HG02763 (cell line): Measurements from ENCODE around the gene STAG3.
A peak's percentile ranks its signal among the peaks of the same experiment; 100 is the strongest.
"Not testable (repeated sequence)": the region's sequence is repeated elsewhere in the genome, so short reads cannot be mapped to it uniquely, and the experiment has no call there.

Source experiments
- ATAC-seq: cut with Tn5 transposase; IDR thresholded peaks from one replicate; pipeline ENCODE4 v1.9.1; 2021; ENCODE audit warnings: mild to moderate bottlenecking, moderate library complexity; ENCODE audit not compliant: unreplicated experiment

STAG3 gene, protein sequence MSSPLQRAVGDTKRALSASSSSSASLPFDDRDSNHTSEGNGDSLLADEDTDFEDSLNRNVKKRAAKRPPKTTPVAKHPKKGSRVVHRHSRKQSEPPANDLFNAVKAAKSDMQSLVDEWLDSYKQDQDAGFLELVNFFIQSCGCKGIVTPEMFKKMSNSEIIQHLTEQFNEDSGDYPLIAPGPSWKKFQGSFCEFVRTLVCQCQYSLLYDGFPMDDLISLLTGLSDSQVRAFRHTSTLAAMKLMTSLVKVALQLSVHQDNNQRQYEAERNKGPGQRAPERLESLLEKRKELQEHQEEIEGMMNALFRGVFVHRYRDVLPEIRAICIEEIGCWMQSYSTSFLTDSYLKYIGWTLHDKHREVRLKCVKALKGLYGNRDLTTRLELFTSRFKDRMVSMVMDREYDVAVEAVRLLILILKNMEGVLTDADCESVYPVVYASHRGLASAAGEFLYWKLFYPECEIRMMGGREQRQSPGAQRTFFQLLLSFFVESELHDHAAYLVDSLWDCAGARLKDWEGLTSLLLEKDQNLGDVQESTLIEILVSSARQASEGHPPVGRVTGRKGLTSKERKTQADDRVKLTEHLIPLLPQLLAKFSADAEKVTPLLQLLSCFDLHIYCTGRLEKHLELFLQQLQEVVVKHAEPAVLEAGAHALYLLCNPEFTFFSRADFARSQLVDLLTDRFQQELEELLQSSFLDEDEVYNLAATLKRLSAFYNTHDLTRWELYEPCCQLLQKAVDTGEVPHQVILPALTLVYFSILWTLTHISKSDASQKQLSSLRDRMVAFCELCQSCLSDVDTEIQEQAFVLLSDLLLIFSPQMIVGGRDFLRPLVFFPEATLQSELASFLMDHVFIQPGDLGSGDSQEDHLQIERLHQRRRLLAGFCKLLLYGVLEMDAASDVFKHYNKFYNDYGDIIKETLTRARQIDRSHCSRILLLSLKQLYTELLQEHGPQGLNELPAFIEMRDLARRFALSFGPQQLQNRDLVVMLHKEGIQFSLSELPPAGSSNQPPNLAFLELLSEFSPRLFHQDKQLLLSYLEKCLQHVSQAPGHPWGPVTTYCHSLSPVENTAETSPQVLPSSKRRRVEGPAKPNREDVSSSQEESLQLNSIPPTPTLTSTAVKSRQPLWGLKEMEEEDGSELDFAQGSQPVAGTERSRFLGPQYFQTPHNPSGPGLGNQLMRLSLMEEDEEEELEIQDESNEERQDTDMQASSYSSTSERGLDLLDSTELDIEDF

DNA sequence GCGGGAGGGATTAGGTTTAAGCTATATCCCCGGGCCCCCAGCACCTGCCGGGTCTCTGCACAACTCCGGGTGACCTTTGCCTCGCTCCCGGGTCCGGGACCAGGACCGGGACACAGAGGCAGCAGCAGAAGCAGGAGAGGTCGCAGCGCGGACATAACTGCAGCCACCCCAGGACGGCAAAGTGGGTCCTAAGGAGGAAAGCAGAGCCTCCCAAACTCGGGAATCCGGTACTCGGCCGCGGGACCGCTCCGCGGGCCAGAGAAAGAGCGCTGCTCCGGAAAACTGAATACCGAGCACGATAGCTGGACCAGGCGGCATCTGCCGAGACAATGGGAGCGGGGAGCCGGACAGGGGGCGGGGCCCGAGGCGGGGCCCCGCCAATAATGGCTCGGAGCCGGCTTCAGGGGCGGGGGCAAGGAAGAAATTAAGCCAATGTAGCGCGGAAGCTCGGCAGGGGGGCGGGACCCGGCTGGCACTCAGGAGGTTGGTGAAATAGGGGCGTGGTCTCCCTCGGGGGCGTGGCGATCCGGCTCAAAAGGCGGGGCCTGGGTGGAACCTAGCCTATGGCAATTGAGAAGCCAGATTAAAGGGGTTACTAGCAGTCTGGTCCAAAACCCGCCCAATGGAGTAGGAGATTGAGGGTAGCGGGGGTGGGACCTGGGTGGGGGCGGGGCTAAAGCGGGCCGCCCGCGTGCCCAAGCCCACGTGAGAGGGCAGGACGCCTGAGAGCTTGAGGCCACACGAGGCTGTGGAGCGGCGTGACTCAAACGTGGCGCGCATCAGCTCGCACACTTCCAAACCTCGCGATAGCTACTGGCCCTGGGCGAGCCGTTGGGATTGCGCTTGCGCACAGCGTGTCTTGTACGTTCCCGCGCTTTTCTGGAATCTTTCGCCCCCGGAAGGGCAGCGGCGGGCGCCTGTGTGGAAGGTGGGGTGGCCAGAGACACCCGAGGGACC, at the start of gene STAG3, which contains the start of gene GPC2:
Gene STAG3, plus strand, starts transcription at position 874 of the 957 bp plus-strand sequence. CDS start 2,639 bp downstream, outside the sequence.
Gene GPC2, minus strand, starts transcription at position 337 of the 957 bp plus-strand sequence. Its CDS starts 182 bp downstream, at position 155.
- ATAC-seq = peak; percentile 86

DNA sequence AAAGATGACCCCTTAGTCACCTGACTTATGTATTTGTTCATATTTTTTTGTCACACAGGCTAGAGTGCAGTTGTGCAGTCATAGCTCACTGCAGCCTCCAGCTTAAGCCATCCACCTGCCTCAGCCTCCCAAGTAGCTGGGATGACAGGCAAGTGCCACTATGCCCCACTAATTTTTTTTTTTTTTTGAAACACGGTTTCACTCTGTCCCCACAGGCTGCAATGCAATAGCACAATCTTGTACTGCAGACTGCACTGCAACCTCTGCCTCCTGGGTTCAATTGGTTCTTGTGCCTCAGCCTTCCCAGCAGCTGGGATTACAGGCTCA, 49.1 kb upstream of the STAG3 start:
- no peak for ATAC-seq

DNA sequence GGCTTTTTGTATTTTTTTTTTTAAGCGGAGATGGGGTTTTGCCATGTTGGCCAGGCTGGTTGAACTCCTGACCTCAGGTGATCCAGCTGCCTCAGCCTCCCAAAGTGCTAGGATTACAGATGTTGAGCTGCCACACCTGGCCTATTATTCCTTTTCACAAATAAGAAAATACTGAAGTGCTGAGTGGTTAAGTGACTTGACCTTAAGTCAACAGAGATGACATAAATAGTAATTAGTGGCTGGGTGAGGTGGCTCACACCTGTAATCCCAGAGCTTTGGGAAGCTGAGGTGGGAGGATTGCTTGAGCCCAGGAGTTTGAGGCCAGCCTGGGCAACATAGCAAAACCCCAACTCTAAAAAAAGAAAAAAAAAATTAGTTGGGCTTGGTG, 47.5 kb upstream of the STAG3 start:
- ATAC-seq = not testable (repeated sequence)

- no peak for ATAC-seq
These were observed 46.9 kb upstream of the STAG3 start for GRCh38 chr7:100130608-100131453.

GRCh38 chr7:100132126-100132525, 45.6 kb upstream of the STAG3 start:
- ATAC-seq = no peak

DNA sequence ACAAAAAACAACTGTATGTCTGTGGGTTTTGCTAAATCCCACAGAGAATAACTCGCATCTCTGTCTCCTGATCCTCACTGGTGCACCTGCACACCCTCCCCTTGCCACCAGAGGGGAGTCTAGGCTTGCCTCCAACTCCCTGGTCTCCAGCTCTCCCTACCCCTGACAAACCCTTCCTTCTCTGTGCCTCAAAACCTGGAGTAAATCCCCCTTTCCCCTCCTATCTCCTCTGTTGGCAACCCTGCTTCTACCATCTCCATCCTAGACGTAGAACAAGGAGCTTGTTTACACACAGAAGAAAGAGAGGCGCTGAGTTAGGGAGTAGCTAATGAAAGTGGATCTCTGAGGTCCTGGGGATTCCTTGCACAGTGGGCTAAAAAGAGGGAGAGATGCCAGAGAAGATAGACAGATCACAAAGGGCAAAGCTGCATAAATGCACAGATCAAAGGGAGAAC, 45.0 kb upstream of the STAG3 start:
- ATAC-seq = peak; percentile 58

DNA sequence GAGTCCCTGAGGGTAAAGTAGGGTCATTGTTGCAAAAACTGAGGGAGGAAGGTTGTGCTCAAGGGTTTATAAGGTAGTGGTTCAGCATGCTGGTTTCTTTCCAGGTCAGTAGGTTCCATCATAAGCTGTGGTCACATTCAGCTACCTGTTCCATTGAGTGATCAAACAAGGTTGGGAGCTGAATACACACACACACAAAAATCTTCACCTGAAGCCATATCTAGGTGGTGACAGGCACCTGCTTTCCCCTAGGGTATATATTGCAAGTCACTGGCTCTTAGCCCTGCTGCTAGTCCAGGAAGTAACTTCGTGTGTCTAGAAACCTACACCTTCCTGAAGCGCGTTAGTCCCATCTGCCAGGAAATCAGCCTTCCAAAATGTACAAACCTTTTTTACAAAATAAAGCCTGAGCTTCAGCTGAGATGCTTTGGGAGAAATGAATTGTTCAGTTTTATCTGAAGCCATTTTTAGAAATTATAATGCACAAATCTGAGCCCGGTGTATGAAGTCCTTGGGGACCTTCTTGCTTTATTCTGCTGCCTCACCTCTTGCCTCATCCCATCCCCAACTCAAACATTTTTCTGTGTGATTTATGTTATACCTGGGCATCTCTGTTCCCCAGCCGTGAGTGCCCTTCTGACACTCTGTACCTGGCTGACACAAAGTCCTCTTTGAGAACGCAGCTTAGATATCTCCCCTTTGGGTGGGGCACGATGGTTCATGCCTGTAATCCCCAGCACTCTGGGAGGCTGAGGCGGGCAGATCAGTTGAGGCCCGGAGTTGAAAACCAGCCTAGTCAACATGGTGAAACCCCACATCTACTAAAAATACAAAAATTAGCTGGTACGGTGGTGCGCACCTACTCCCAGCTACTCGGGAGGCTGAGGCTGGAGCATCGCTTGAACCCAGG, 39.6 kb upstream of the STAG3 start:
- no peak for ATAC-seq

- no peak for ATAC-seq
These were observed 36.2 kb upstream of the STAG3 start for GRCh38 chr7:100141555-100141949.

DNA sequence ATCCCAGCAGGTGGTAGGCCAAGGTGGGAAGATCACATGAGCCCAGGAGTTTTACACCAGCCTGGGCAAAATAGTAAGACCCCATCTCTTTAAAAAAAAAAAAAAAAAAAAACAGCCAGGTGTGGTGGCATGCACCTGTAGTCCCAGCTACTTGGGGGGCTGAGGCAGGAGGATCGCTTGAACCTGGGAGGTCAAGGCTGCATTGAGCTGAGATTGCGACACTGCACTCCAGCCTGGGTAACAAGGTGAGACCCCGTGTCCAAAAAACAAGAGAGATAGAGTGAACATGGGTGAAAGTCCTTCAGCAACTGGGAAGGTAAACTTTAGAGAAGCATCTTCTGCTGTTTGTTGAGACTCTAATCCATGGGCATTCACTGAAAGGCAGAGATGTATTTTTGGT, 35.3 kb upstream of the STAG3 start:
- no peak for ATAC-seq

DNA sequence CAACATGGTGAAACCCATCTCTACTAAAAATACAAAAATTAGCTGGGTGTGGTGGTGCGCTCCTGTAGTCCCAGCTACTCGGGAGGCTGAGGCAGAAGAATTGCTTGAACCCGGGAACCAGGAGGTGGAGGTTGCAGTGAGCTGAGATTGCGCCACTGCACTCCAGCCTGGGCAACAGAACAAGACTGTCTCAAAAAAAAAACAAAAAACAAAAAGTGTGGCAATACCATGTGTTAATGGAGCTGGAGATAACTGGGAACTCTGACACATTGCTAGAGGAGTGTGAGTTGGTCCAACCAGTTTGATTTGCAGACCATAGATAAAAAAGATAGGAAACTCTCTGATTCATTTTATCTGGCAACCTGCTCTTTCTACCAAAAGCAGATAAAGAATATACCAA, 31.4 kb upstream of the STAG3 start:
- not testable (repeated sequence) for ATAC-seq

GRCh38 chr7:100147278-100147677, 30.4 kb upstream of the STAG3 start:
- no peak for ATAC-seq

- no peak for ATAC-seq
These were observed 29.5 kb upstream of the STAG3 start for GRCh38 chr7:100148225-100148558.

GRCh38 chr7:100148559-100149328, 29.0 kb upstream of the STAG3 start, which contains the start of gene LAMTOR4:
LAMTOR4 (plus strand) TSS chr7:100148918; CDS start chr7:100148973, 55 bp downstream.
- ATAC-seq = peak; percentile 99

- no peak for ATAC-seq
These were observed 25.3 kb upstream of the STAG3 start for GRCh38 chr7:100152404-100152803.

DNA sequence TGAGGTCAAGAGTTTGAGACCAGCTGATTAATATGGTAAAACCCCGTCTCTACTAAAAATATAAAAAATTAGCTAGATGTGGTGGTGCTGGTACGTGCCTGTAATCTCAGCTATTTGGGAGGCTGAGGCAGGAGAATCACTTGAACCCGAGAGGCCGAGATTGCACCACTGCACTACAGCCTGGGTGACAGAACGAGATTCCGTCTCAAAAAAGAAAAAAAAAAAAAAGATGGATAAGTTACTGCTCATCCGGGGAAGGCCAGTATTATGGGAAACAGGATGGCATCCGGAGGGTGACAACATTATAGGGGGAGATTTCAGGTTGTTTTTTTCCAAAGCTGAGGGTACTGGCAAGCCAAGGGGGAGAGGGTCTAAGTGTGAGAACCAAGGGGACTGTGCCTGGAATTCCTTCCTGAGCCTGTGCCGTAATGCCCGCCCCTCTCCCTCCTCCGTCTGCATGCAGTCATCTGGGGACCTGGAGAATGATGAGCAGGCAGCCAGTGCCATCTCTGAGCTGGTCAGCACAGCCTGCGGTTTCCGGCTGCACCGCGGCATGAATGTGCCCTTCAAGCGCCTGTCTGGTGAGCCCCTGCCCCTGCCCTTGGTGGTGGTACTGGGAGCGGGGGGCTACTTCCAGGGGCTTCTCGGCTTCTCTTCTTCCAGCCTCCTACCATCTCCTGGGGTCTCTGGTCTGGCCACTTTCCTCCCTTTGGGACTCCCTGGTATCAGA, 24.6 kb upstream of the STAG3 start:
- ATAC-seq = no peak

GRCh38 chr7:100153708-100154535, 23.8 kb upstream of the STAG3 start:
- no peak for ATAC-seq
